NCI-H748 (cell line): ENCODE data around the gene XXYLT1.

Experiments used
- DNase-seq: peaks from one replicate; lab custom pipeline; 2025; ENCODE audit not compliant: unreplicated experiment; lab: John Stamatoyannopoulos, UW

The XXYLT1 gene

GRCh38 chr3:195171093-195171873 is 99.7 kb downstream of the XXYLT1 start:
- DNase-seq: no peak

GRCh38 chr3:195170496-195170895 is 100.5 kb downstream of the XXYLT1 start:
- no peak for DNase-seq

DNA sequence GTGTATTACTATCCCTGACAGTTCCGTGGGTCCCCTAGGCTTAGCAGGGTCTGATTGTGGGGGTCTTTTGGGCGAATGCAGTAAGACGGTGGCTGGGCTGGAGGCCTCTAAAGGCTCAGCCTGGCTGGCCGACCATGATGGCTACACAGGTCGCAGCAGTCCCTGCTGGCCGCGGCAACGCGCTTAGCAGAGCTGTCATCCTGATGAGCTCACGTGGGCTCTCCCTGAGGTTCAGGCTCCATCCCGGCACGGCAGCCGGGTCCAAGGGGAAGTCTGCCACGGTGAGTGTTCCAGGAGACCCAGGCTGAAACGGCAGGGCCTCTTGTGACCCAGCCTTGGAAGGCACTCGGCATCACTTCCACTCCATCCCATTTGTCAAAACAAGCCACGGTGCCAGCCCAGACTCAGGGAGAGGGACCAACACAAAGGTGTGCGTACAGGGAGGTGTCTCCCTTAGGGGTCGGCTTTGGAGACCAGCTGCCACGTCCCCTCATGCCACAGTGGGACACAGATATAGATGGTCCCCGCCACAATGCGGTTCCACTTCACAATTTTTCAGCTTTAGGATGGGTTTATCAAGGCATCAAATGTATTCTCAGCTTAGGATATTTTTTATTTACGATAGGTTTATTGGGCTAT is 101.8 kb downstream of the XXYLT1 start:
- no peak for DNase-seq

GRCh38 chr3:195168009-195168762 is 102.8 kb downstream of the XXYLT1 start:
- no peak for DNase-seq

GRCh38 chr3:195165790-195166189 is 105.2 kb downstream of the XXYLT1 start:
- no peak for DNase-seq

GRCh38 chr3:195165265-195165609 is 105.7 kb downstream of the XXYLT1 start:
- no peak for DNase-seq

- DNase-seq: no peak
These were observed 106.2 kb downstream of the XXYLT1 start for GRCh38 chr3:195164573-195165264.

GRCh38 chr3:195163719-195164572 is 107.0 kb downstream of the XXYLT1 start:
- no peak for DNase-seq

- no peak for DNase-seq
These were observed 108.1 kb downstream of the XXYLT1 start for GRCh38 chr3:195162816-195163215.

GRCh38 chr3:195162033-195162669 is 108.8 kb downstream of the XXYLT1 start:
- DNase-seq: no peak

DNA sequence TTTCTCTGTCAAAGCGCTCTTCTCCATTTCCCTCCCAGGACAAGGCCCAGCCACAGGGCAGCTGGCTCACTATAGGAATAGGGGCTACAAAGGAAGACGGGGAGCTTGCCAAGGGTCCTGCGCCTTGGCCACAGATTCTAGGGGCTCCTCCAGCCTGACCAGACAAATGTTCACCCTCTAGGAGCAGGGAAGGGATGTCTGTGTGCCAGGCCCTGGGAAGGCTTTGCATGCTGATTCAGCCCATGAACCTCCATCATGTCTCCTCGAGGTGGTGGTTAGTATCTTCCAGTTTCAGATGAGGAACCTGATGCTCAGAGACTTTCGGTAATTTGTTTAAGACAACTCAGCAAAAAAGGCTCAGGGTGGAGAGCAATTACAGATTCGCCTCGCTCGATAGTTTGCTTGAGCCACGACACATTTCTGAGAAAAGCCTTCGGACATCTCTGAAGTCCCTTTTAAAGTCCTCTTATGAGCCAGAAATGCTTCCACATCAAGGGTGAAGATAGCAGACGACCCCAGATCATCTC is 110.0 kb downstream of the XXYLT1 start:
- no peak for DNase-seq

DNA sequence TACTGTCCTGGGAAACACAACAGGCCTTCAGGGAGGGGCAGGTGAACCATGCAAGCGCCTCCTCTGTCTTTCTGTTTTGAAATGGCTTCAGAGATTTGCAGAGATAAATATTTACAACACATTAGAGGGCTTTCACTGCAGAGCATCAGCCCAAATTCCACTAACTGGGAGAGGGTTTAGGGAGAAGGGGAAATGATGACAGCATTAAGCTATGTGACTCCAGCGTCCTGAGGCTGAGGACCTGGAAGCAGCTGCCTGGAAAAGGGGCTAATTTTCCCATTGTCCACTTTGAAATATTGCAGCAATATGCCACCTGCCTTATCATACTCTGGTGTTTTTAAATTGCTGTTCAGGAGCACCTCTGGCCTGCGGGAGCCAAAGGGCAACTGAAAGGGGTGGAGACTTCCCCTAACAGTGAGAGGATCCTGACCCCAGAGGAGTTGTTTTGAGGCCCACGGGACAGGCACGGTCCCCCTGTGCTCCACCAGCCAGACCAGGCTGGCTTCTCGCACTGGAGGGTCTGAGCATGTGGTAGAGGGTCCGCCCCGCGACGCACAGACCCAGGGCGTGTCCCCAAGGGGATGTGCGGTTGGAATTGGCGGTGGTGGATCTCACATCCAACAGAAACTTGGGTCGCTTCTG is 110.6 kb downstream of the XXYLT1 start:
- peak; percentile 46 for DNase-seq

GRCh38 chr3:195159814-195160165 is 111.2 kb downstream of the XXYLT1 start:
- no peak for DNase-seq

- DNase-seq: no peak
These were observed 111.7 kb downstream of the XXYLT1 start for GRCh38 chr3:195159117-195159813.

DNA sequence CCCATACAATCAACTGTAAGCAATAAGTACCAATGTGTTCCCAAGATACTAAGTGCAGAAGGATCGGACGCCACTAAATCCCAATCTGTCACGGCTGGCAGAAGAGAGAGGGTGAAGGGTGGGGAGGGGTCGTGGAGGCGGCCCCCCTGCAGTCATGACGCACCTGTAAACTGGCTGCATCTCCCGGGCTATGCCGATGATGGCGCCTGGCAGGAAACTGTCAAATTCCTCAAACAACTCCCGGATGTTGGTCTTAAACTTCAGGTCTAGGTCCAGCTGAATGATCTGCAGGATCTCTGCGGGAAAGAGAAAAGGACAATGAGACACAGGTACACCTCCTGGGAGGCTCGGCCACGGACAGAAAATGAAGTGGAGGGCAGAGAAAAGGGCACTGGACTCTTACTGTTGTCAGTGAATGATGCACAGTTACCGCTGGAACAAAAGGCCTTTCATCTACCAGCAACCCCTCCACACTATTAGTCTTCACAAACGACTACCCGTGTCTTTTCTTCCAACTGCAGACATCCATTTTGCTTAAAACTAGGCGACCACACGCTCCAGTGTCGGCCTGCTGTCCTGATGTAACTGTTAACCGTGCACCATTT is 114.6 kb downstream of the XXYLT1 start:
- DNase-seq: no peak

- DNase-seq: no peak
These were observed 115.3 kb downstream of the XXYLT1 start for GRCh38 chr3:195155570-195156241.

DNA sequence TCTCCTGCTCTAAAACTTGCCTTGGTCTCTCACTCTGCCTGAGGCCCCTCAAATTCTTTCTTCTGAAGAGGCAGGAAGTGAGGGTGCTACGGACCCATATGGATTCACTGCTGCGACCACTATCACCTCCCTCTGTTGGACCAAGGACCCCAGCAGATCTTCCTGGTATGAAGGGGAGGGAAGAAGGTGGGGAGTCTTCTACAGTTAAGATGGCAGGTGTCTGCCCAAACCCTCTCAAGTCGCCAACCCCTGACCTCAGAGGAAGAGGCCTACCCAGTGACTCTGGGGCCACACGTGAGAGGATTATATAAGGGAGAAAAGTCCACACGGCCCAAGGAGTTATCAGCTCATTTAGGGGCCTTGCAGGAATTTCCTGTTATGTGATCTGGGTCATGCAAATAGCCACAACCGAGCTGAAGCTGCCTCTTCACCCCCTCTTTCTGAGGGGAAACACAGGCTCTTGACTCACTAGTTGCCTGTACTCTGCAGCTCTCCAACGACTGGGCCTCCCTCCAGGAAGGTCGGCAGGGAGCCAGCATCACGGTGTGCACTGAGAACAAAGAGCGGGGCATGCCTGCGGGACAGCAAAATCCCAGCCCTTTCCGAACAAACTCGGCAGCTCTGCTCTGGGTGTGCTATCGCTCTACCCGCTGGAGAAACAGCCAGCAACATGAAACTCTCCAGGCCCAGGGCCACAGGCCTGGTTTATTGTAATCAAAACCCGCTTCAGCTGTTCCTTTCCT is 116.0 kb downstream of the XXYLT1 start:
- no peak for DNase-seq
